ENCODE data around the gene ARHGAP23. TPM values are rescaled to one million over a fixed set of nuclear protein-coding genes. Genes with fewer than 3 reads are reported as not detected.

The ARHGAP23 gene
- polyA plus RNA-seq, 1 donor from 2014 or later = 1.6 TPM

DNA sequence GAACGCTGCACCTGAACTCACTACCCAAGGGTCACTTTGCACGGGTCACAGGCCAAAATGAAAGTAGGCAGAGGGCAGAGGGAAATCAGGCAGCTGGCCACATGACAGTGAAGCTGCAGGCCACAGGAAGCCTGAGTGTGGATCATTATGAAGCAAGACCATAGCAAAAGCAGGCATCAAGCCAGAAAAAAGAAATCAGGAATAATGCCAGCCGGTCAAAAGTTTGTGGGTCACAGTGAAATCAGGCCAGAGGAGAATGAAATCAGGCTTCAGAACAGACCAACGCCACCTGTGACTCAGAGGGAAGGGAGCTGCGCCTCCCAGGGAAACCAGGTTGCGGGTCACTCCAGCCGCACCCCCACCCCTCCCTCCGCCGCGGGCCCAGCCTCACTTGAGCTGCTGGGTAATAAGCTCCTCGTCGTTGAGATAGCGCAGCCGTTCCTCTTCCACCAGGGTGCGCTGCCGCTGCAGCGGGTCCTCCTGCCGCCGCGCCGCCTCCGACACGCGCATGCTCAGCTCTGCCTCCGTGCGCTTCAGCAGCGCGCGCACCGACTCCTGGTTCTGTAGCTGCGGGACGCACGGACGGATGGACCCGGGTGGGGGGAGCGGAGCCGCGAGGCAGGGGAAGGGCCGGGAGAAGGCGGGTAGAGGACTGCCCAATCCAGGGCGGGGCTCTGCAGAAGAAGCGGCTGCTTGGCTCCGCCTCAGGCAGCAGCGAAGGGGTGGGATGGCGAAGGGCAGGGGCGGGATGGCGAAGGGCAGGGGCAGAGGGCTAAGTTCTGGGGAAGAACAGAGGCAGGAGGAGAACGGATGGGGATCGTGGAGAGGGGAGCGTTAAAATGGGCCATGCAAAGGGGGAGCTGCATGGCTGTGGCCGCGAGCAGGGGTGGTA lies 129.8 kb downstream of the ARHGAP23 start:
- no peaks in the 10 kb centered on the region for H3K9me3 ChIP-seq (ENCODE audit: low read length)
- no peaks in the 10 kb centered on the region for H3K9me2 ChIP-seq (ENCODE audit: insufficient read depth, low read length)
- H4K20me1 ChIP-seq (ENCODE audit: insufficient read depth) = peaks cover 9% of the 10 kb centered on the region
- H3K4me2 ChIP-seq (ENCODE audit: low read length) = no peak overlapping the region
- H3K9ac ChIP-seq (ENCODE audit: low read length) = no peak overlapping the region
- H3K36me3 ChIP-seq (ENCODE audit: insufficient read depth, low read length) = peaks cover 6% of the 10 kb centered on the region
- H3K27ac ChIP-seq (ENCODE audit: low read length) = no peak overlapping the region
- TF ChIP-seq SMC3 (conservative IDR thresholded peaks at IDR 0.05; ENCODE audit: poor library complexity) (peak; percentile 99), POLR2AphosphoS5 (IDR thresholded peaks at IDR 0.05) (no peak), RAD21 (conservative IDR thresholded peaks at IDR 0.05) (peak; percentile 96), MXI1 (conservative IDR thresholded peaks at IDR 0.05; ENCODE audit: poor library complexity, severe bottlenecking) (peak; percentile 44), EP300 (conservative IDR thresholded peaks at IDR 0.05; ENCODE audit: poor library complexity, severe bottlenecking) (no peak), EZH2 (IDR thresholded peaks at IDR 0.05; ENCODE audit: borderline replicate concordance, insufficient read depth, low read length, poor library complexity, severe bottlenecking) (no peak), TAF1 (IDR thresholded peaks at IDR 0.05; ENCODE audit: low read depth) (no peak)
- TF ChIP-seq, protein P1, sequence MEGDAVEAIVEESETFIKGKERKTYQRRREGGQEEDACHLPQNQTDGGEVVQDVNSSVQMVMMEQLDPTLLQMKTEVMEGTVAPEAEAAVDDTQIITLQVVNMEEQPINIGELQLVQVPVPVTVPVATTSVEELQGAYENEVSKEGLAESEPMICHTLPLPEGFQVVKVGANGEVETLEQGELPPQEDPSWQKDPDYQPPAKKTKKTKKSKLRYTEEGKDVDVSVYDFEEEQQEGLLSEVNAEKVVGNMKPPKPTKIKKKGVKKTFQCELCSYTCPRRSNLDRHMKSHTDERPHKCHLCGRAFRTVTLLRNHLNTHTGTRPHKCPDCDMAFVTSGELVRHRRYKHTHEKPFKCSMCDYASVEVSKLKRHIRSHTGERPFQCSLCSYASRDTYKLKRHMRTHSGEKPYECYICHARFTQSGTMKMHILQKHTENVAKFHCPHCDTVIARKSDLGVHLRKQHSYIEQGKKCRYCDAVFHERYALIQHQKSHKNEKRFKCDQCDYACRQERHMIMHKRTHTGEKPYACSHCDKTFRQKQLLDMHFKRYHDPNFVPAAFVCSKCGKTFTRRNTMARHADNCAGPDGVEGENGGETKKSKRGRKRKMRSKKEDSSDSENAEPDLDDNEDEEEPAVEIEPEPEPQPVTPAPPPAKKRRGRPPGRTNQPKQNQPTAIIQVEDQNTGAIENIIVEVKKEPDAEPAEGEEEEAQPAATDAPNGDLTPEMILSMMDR (IDR thresholded peaks at IDR 0.05; ENCODE audit: poor library complexity, severe bottlenecking) = peak; percentile 98
- TF ChIP-seq, protein P2, sequence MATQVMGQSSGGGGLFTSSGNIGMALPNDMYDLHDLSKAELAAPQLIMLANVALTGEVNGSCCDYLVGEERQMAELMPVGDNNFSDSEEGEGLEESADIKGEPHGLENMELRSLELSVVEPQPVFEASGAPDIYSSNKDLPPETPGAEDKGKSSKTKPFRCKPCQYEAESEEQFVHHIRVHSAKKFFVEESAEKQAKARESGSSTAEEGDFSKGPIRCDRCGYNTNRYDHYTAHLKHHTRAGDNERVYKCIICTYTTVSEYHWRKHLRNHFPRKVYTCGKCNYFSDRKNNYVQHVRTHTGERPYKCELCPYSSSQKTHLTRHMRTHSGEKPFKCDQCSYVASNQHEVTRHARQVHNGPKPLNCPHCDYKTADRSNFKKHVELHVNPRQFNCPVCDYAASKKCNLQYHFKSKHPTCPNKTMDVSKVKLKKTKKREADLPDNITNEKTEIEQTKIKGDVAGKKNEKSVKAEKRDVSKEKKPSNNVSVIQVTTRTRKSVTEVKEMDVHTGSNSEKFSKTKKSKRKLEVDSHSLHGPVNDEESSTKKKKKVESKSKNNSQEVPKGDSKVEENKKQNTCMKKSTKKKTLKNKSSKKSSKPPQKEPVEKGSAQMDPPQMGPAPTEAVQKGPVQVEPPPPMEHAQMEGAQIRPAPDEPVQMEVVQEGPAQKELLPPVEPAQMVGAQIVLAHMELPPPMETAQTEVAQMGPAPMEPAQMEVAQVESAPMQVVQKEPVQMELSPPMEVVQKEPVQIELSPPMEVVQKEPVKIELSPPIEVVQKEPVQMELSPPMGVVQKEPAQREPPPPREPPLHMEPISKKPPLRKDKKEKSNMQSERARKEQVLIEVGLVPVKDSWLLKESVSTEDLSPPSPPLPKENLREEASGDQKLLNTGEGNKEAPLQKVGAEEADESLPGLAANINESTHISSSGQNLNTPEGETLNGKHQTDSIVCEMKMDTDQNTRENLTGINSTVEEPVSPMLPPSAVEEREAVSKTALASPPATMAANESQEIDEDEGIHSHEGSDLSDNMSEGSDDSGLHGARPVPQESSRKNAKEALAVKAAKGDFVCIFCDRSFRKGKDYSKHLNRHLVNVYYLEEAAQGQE (IDR thresholded peaks at IDR 0.05; ENCODE audit: borderline replicate concordance) = no peak
- peak overlapping the region; percentile 50 for H3K4me3 ChIP-seq (ENCODE audit: low read length)
- H2AFZ ChIP-seq (ENCODE audit: low read depth, low read length) = no peak overlapping the region
- H3F3A ChIP-seq (ENCODE audit: insufficient read depth, low read length, poor library complexity, severe bottlenecking) = peaks cover 6% of the 10 kb centered on the region
- peaks cover 10% of the 10 kb centered on the region for H3K27me3 ChIP-seq (ENCODE audit: insufficient read depth, low read depth, low read length)
- no peaks in the 10 kb centered on the region for H3K79me2 ChIP-seq (replicated peaks; ENCODE audit: insufficient read depth, low read length)

DNA sequence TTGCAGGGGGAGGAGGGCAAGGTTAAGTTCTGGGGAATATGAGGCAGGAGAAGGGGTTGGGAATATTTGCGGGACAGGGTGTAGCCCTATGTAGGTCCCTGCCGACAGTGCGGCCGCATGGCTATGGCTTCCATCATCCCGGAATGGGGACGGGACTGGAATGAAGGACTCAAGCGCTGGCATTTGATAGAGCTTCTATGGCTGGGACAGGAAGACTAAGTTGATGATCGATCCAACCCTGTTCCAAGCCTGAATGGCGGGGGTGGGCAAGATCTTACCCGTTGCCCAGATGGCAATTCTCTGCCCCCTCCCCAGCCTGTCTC lies 130.4 kb downstream of the ARHGAP23 start:
- peaks cover 16% of the 10 kb centered on the region for H3K27me3 ChIP-seq (ENCODE audit: insufficient read depth, low read depth, low read length)
- H3K36me3 ChIP-seq (ENCODE audit: insufficient read depth, low read length) = peaks cover 6% of the 10 kb centered on the region

More for the DNA sequence above, 130.4 kb downstream of the ARHGAP23 start:
- Histone ChIP-seq H3K4me3 (ENCODE audit: low read length) (peak overlapping the region; percentile 50), H3K9me3 (ENCODE audit: low read length) (no peaks in the 10 kb centered on the region), H4K20me1 (ENCODE audit: insufficient read depth) (peaks cover 13% of the 10 kb centered on the region), H3F3A (ENCODE audit: insufficient read depth, low read length, poor library complexity, severe bottlenecking) (peaks cover 6% of the 10 kb centered on the region), H3K4me2 (ENCODE audit: low read length) (no peak overlapping the region), H3K9ac (ENCODE audit: low read length) (no peak overlapping the region), H3K79me2 (replicated peaks; ENCODE audit: insufficient read depth, low read length) (no peaks in the 10 kb centered on the region), H3K9me2 (ENCODE audit: insufficient read depth, low read length) (no peaks in the 10 kb centered on the region), H2AFZ (ENCODE audit: low read depth, low read length) (no peak overlapping the region), H3K27ac (ENCODE audit: low read length) (no peak overlapping the region)
- TF ChIP-seq POLR2AphosphoS5 (IDR thresholded peaks at IDR 0.05) (no peak), SMC3 (conservative IDR thresholded peaks at IDR 0.05; ENCODE audit: poor library complexity) (no peak), EZH2 (IDR thresholded peaks at IDR 0.05; ENCODE audit: borderline replicate concordance, insufficient read depth, low read length, poor library complexity, severe bottlenecking) (no peak), MXI1 (conservative IDR thresholded peaks at IDR 0.05; ENCODE audit: poor library complexity, severe bottlenecking) (no peak), TAF1 (IDR thresholded peaks at IDR 0.05; ENCODE audit: low read depth) (no peak), RAD21 (conservative IDR thresholded peaks at IDR 0.05) (no peak), EP300 (conservative IDR thresholded peaks at IDR 0.05; ENCODE audit: poor library complexity, severe bottlenecking) (no peak)
- TF ChIP-seq, protein P1 (IDR thresholded peaks at IDR 0.05; ENCODE audit: poor library complexity, severe bottlenecking) = no peak
- TF ChIP-seq, protein P2 (IDR thresholded peaks at IDR 0.05; ENCODE audit: borderline replicate concordance) = no peak

Measured in neural cell (in vitro differentiated cells).